H4 (cell line): Measurements from ENCODE around the gene ALPL. TPM values are rescaled to one million over a fixed set of nuclear protein-coding genes. Genes with fewer than 3 reads are reported as not detected.
"Not testable (repeated sequence)": the region's sequence is repeated elsewhere in the genome, so short reads cannot be mapped to it uniquely, and the experiment has no call there.

Experiments used
- DNase-seq: peaks from one replicate; pipeline ENCODE4 v3.0.0-alpha.2; 2015; ENCODE audit warnings: low spot score
- total RNA-seq: library from RNA; depleted of rRNA; stranded (reverse); fragments of >200 nt; shearing (Covaris generic); gene quantifications from 2 replicates; pipeline ENCODE4 v1.2.3, GENCODE V29; 2014

The ALPL gene
- total RNA-seq, 1 experiment from 2014 or later, result not detected

GRCh38 chr1:21559788-21560567, 50.8 kb downstream of the ALPL start:
- no peak for DNase-seq

- DNase-seq, result no peak
These were observed 51.9 kb downstream of the ALPL start for GRCh38 chr1:21560916-21561638.

GRCh38 chr1:21562896-21563295, 53.7 kb downstream of the ALPL start:
- no peak for DNase-seq

- DNase-seq, result no peak
These were observed 54.7 kb downstream of the ALPL start for GRCh38 chr1:21563971-21564370.

GRCh38 chr1:21564521-21565095, 55.4 kb downstream of the ALPL start:
- DNase-seq, result peak; percentile 27

- no peak for DNase-seq
These were observed 56.1 kb downstream of the ALPL start for GRCh38 chr1:21565285-21565684.

- DNase-seq, result not testable (repeated sequence)
These were observed 57.1 kb downstream of the ALPL start for GRCh38 chr1:21566361-21566760.

GRCh38 chr1:21567241-21568005, 58.2 kb downstream of the ALPL start:
- no peak for DNase-seq

- DNase-seq, result no peak
These were observed 59.0 kb downstream of the ALPL start for GRCh38 chr1:21568006-21568746.

- DNase-seq, result no peak
These were observed 59.7 kb downstream of the ALPL start for GRCh38 chr1:21568809-21569385.

GRCh38 chr1:21569820-21570527, 60.8 kb downstream of the ALPL start:
- no peak for DNase-seq

GRCh38 chr1:21570528-21570875, 61.3 kb downstream of the ALPL start:
- DNase-seq, result no peak

- no peak for DNase-seq
These were observed 61.7 kb downstream of the ALPL start for GRCh38 chr1:21570885-21571284.

GRCh38 chr1:21572221-21572620, 63.0 kb downstream of the ALPL start:
- no peak for DNase-seq

GRCh38 chr1:21572735-21573277, 63.6 kb downstream of the ALPL start:
- DNase-seq, result no peak

GRCh38 chr1:21573475-21573874, 64.3 kb downstream of the ALPL start:
- no peak for DNase-seq

- peak; percentile 72 for DNase-seq
These were observed 64.8 kb downstream of the ALPL start for GRCh38 chr1:21573971-21574465.

- DNase-seq, result no peak
These were observed 65.4 kb downstream of the ALPL start for GRCh38 chr1:21574466-21575151.

- no peak for DNase-seq
These were observed 66.2 kb downstream of the ALPL start for GRCh38 chr1:21575351-21575942.
